Fibroblast of lung (primary cell): ENCODE results near the gene CCL15. TPM values are rescaled to one million over a fixed set of nuclear protein-coding genes. Genes with fewer than 3 reads are reported as not detected.

ENCODE experiments used
- DNase-seq, 2 donors: peaks; one replicate each; pipeline versions ENCODE4 v3.0.0 to v3.0.0-alpha.2; 2010; ENCODE audit warnings: low read depth in 2 of 2
- H2AFZ ChIP-seq: 2 replicates; pipeline ENCODE4 v1.5.1; 2012; ENCODE audit warnings: low read length, control low read depth, inconsistent platforms
- H3K27ac ChIP-seq: 2 replicates; pipeline ENCODE4 v1.5.1; 2011; ENCODE audit warnings: low read length, control low read depth; ENCODE audit not compliant: insufficient read depth
- H3K27me3 ChIP-seq: 2 replicates; pipeline ENCODE4 v1.5.1; 2011; ENCODE audit warnings: mild to moderate bottlenecking, low read length; ENCODE audit not compliant: control insufficient read depth, insufficient read depth
- H3K36me3 ChIP-seq: 2 replicates; pipeline ENCODE4 v1.5.1; 2011; ENCODE audit warnings: low read length; ENCODE audit not compliant: control insufficient read depth, insufficient read depth
- H3K4me1 ChIP-seq: 2 replicates; pipeline ENCODE4 v1.5.1; 2011; ENCODE audit warnings: low read length; ENCODE audit not compliant: control insufficient read depth, insufficient read depth; ENCODE audit errors: extremely low read depth
- H3K4me2 ChIP-seq: 2 replicates; pipeline ENCODE4 v1.5.1; 2011; ENCODE audit warnings: low read length, control low read depth; ENCODE audit not compliant: insufficient read depth; ENCODE audit errors: extremely low read depth
- H3K4me3 ChIP-seq, 4 experiments: fragments of 200-600 bp in 1 of 4; sonication (generic) in 1 of 4; replicated peaks in 1 of 4; 2 replicates each; pipeline ENCODE4 v1.5.1; 2011 to 2016; ENCODE audit warnings: low read length in 4 of 4, low read depth in 3 of 4, mild to moderate bottlenecking in 3 of 4, control low read depth in 2 of 4, inconsistent platforms in 1 of 4, mixed read lengths in 1 of 4; ENCODE audit not compliant: insufficient read depth in 1 of 4; ENCODE audit errors: control extremely low read depth in 1 of 4
- H3K79me2 ChIP-seq: 2 replicates; pipeline ENCODE4 v1.5.1; 2012; ENCODE audit warnings: mild to moderate bottlenecking, low read length, inconsistent platforms; ENCODE audit not compliant: control insufficient read depth, insufficient read depth
- H3K9ac ChIP-seq: 2 replicates; pipeline ENCODE4 v1.5.1; 2011; ENCODE audit warnings: mild to moderate bottlenecking, low read length, control low read depth; ENCODE audit not compliant: insufficient read depth
- H3K9me3 ChIP-seq: 2 replicates; pipeline ENCODE4 v1.5.1; 2012; ENCODE audit warnings: low read depth, low read length; ENCODE audit not compliant: control insufficient read depth, insufficient read depth
- H4K20me1 ChIP-seq: 2 replicates; pipeline ENCODE4 v1.5.1; 2011; ENCODE audit warnings: low read length; ENCODE audit not compliant: control insufficient read depth, insufficient read depth; ENCODE audit errors: extremely low read depth
- CTCF ChIP-seq, 2 donors: IDR thresholded peaks in 1 of 2; conservative IDR thresholded peaks in 1 of 2; 1 replicate in 1 of 2; 2 replicates in 1 of 2; pipeline ENCODE4 v1.5.1; 2011 to 2012; ENCODE audit warnings: low read length in 2 of 2, control low read depth in 1 of 2, inconsistent platforms in 1 of 2, low read depth in 1 of 2, mild to moderate bottlenecking in 1 of 2
- EZH2 ChIP-seq: IDR thresholded peaks from 2 replicates; pipeline ENCODE4 v1.5.1; 2012; ENCODE audit warnings: low read length, control low read depth, mild to moderate bottlenecking; ENCODE audit errors: missing control alignments
- polyA plus RNA-seq, 2 donors: library from polyadenylated mRNA; depleted of rRNA in 1 of 2; stranded (reverse) in 1 of 2; unstranded in 1 of 2; fragments of >200 nt; gene quantifications; 2 replicates each; pipeline ENCODE4 v1.2.1, GENCODE V29; 2011 to 2012; ENCODE audit warnings: missing spikeins in 1 of 2
- total RNA-seq: library from RNA; depleted of rRNA; stranded (reverse); fragments of >200 nt; gene quantifications from 2 replicates; pipeline ENCODE4 v1.2.1, GENCODE V29; 2014

The CCL15 gene
- total and polyA plus RNA-seq, 2 donors (not counting 1 experiment from before 2014, with no cell fraction given), result not detected

- Histone ChIP-seq H3K4me2 (no peak overlapping the region), H2AFZ (no peak overlapping the region), H3K4me1 (no peaks in the 10 kb centered on the region), H3K79me2 (no peaks in the 10 kb centered on the region), H3K36me3 (no peaks in the 10 kb centered on the region), H3K9me3 (no peaks in the 10 kb centered on the region), H3K9ac (no peak overlapping the region), H3K27ac (no peak overlapping the region), H3K27me3 (peaks cover 2% of the 10 kb centered on the region), H3K4me3 (no peak overlapping the region), H4K20me1 (no peaks in the 10 kb centered on the region)
- TF ChIP-seq EZH2 (no peak), CTCF (conservative IDR thresholded peaks at IDR 0.05 in 1 of 2, IDR thresholded peaks at IDR 0.05 in 1 of 2; ENCODE audit: low read depth in 1 of 2, low read length in 2 of 2) (no peak)
- peak in 1 of 2 donors; percentile 21 for DNase-seq
These were observed 27.8 kb downstream of the CCL15 start for GRCh38 chr17:35973333-35974260.

GRCh38 chr17:35972945-35973332 lies 28.4 kb downstream of the CCL15 start:
- Histone ChIP-seq H4K20me1 (no peaks in the 10 kb centered on the region), H3K4me2 (no peak overlapping the region), H2AFZ (no peak overlapping the region), H3K9me3 (no peaks in the 10 kb centered on the region), H3K27me3 (peaks cover 2% of the 10 kb centered on the region), H3K4me1 (no peaks in the 10 kb centered on the region), H3K9ac (no peak overlapping the region), H3K36me3 (no peaks in the 10 kb centered on the region), H3K27ac (no peak overlapping the region), H3K79me2 (no peaks in the 10 kb centered on the region), H3K4me3 (no peak overlapping the region)
- DNase-seq, result no peak
- no peak for TF ChIP-seq CTCF (conservative IDR thresholded peaks at IDR 0.05 in 1 of 2, IDR thresholded peaks at IDR 0.05 in 1 of 2; ENCODE audit: low read depth in 1 of 2, low read length in 2 of 2)
- TF ChIP-seq EZH2, result no peak

- H3K36me3 ChIP-seq, result no peaks in the 10 kb centered on the region
- no peak overlapping the region for H2AFZ ChIP-seq
- DNase-seq, result no peak
- H3K27me3 ChIP-seq, result peaks cover 2% of the 10 kb centered on the region
- H3K27ac ChIP-seq, result no peak overlapping the region
- H3K4me2 ChIP-seq, result no peak overlapping the region
- no peaks in the 10 kb centered on the region for H3K9me3 ChIP-seq
- H3K9ac ChIP-seq, result no peak overlapping the region
- no peak overlapping the region for H3K4me3 ChIP-seq
- H4K20me1 ChIP-seq, result no peaks in the 10 kb centered on the region
- TF ChIP-seq CTCF (conservative IDR thresholded peaks at IDR 0.05 in 1 of 2, IDR thresholded peaks at IDR 0.05 in 1 of 2; ENCODE audit: low read depth in 1 of 2, low read length in 2 of 2) (no peak), EZH2 (no peak)
- no peaks in the 10 kb centered on the region for H3K4me1 ChIP-seq
- H3K79me2 ChIP-seq, result no peaks in the 10 kb centered on the region
These were observed 28.8 kb downstream of the CCL15 start for GRCh38 chr17:35972535-35972934.
